CD4-positive, alpha-beta T cell treated with Interferon alpha-2 for 1 hour (primary cell): ENCODE measurements around the gene BDH1.
"Not testable (repeated sequence)": the region's sequence is repeated elsewhere in the genome, so short reads cannot be mapped to it uniquely, and the experiment has no call there.

Experiments
- DNase-seq, 2 donors: peaks; one replicate each; pipeline ENCODE4 v3.0.0-alpha.2; 2020 to 2022

BDH1 gene

GRCh38 chr3:197482001-197482400 lies 73.8 kb downstream of the BDH1 start:
- DNase-seq, result no peak

- no peak for DNase-seq
These were observed 75.4 kb downstream of the BDH1 start for GRCh38 chr3:197480320-197480719.

- DNase-seq, result no peak
These were observed 76.8 kb downstream of the BDH1 start for GRCh38 chr3:197478746-197479668.

- DNase-seq, result not testable (repeated sequence)
These were observed 78.0 kb downstream of the BDH1 start for GRCh38 chr3:197477816-197478215.

- DNase-seq, result no peak
These were observed 79.7 kb downstream of the BDH1 start for GRCh38 chr3:197475997-197476525.

GRCh38 chr3:197475514-197475913 lies 80.3 kb downstream of the BDH1 start:
- no peak for DNase-seq

- DNase-seq, result no peak
These were observed 83.6 kb downstream of the BDH1 start for GRCh38 chr3:197472151-197472550.

- DNase-seq, result no peak
These were observed 84.4 kb downstream of the BDH1 start for GRCh38 chr3:197471221-197472010.

- no peak for DNase-seq
These were observed 86.8 kb downstream of the BDH1 start for GRCh38 chr3:197468866-197469382.

- DNase-seq, result no peak
These were observed 87.6 kb downstream of the BDH1 start for GRCh38 chr3:197468167-197468566.

- DNase-seq, result no peak
These were observed 89.0 kb downstream of the BDH1 start for GRCh38 chr3:197466586-197467399.

- DNase-seq, result no peak
These were observed 89.7 kb downstream of the BDH1 start for GRCh38 chr3:197465996-197466549.

- no peak for DNase-seq
These were observed 90.4 kb downstream of the BDH1 start for GRCh38 chr3:197465197-197465995.

- DNase-seq, result no peak
These were observed 91.0 kb downstream of the BDH1 start for GRCh38 chr3:197464794-197465193.

- DNase-seq, result no peak
These were observed 92.5 kb downstream of the BDH1 start for GRCh38 chr3:197463279-197463678.

GRCh38 chr3:197462808-197463207 lies 93.0 kb downstream of the BDH1 start:
- DNase-seq, result no peak

GRCh38 chr3:197460639-197461038 lies 95.1 kb downstream of the BDH1 start:
- DNase-seq, result no peak

GRCh38 chr3:197460002-197460401 lies 95.8 kb downstream of the BDH1 start:
- no peak for DNase-seq
